Measurements from ENCODE around the gene NEMP2. TPM values are rescaled to one million over a fixed set of nuclear protein-coding genes. Genes with fewer than 3 reads are reported as not detected.
"Not testable (repeated sequence)": the region's sequence is repeated elsewhere in the genome, so short reads cannot be mapped to it uniquely, and the experiment has no call there.

The NEMP2 gene
- total RNA-seq, 2 experiments from 2014 or later: 17.2 to 19.5 TPM

DNA sequence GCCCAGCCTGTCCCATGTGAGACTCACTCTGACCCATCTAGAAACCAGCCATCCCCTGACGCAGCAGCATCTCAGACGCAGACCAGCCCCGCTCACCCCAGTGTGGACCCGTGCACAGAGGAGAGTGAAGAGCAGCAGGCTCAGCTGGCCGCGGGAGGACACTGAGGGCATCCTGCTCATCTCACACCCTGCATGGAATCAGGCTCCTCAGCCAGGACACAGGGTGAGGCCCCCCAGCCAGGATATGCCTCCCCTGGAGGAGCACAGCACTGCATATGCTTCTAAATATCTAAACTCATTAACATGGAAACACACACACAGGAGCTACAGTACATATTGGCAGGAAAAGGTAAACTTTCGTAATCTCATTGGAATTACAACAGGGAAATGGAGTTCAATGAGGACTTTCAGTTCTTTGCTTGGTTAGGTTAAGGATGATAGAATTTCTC, 34.4 kb downstream of the NEMP2 start:
- peaks cover 50% of the 10 kb centered on the region for H3K36me3 Mint-ChIP-seq (ENCODE audit: low read depth)
- peaks cover 3% of the 10 kb centered on the region for H3K9me3 Mint-ChIP-seq
- no peaks in the 10 kb centered on the region for H3K27me3 Mint-ChIP-seq
- DNase-seq (no peak), ATAC-seq (no peak)
- POLR2A ChIA-PET: no interaction called here
- H3K4me1 Mint-ChIP-seq (ENCODE audit: low read depth): peaks cover 11% of the 10 kb centered on the region
- CTCF ChIA-PET: interaction anchor here (1.6 kb wide), 1 partner anchor 179 kb away, joined by 4 read pairs; no protein-coding TSS in a partner anchor
- intact Hi-C loops (cut with micrococcal nuclease): no loop called here
- no peak overlapping the region for H3K4me3 Mint-ChIP-seq
- H3K27ac Mint-ChIP-seq: peak overlapping the region; percentile 41
- TF ChIP-seq, protein P1, sequence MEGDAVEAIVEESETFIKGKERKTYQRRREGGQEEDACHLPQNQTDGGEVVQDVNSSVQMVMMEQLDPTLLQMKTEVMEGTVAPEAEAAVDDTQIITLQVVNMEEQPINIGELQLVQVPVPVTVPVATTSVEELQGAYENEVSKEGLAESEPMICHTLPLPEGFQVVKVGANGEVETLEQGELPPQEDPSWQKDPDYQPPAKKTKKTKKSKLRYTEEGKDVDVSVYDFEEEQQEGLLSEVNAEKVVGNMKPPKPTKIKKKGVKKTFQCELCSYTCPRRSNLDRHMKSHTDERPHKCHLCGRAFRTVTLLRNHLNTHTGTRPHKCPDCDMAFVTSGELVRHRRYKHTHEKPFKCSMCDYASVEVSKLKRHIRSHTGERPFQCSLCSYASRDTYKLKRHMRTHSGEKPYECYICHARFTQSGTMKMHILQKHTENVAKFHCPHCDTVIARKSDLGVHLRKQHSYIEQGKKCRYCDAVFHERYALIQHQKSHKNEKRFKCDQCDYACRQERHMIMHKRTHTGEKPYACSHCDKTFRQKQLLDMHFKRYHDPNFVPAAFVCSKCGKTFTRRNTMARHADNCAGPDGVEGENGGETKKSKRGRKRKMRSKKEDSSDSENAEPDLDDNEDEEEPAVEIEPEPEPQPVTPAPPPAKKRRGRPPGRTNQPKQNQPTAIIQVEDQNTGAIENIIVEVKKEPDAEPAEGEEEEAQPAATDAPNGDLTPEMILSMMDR (IDR thresholded peaks at IDR 0.05): no peak

DNA sequence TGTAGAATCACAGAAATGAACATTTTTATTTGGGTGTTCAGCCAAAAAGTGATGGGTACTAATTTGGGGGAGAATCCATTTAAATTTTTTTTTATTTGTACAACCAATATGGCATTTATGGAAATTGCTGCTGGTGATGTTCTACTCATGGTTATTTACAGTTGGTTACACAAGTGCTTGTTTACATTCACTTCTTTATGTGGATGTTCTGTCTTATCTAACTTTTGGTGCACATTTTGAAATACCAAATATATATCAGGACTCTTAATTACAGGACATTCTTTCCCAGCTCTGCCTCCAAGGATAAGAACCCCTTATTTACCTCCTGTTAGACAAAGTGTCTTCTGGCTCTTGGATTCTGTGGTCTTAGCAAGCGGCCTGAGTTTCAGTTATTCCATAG, 35.2 kb downstream of the NEMP2 start:
- DNase-seq (no peak), ATAC-seq (no peak)
- peaks cover 16% of the 10 kb centered on the region for H3K4me1 Mint-ChIP-seq (ENCODE audit: low read depth)
- H3K9me3 Mint-ChIP-seq: peaks cover 6% of the 10 kb centered on the region
- TF ChIP-seq, protein P1 (IDR thresholded peaks at IDR 0.05): no peak
- H3K4me3 Mint-ChIP-seq: no peak overlapping the region
- intact Hi-C loops (cut with micrococcal nuclease): no loop called here
- ChIA-PET POLR2A (no interaction called here), CTCF (no interaction called here)
- H3K27me3 Mint-ChIP-seq: no peaks in the 10 kb centered on the region
- H3K36me3 Mint-ChIP-seq (ENCODE audit: low read depth): peaks cover 56% of the 10 kb centered on the region
- H3K27ac Mint-ChIP-seq: no peak overlapping the region

DNA sequence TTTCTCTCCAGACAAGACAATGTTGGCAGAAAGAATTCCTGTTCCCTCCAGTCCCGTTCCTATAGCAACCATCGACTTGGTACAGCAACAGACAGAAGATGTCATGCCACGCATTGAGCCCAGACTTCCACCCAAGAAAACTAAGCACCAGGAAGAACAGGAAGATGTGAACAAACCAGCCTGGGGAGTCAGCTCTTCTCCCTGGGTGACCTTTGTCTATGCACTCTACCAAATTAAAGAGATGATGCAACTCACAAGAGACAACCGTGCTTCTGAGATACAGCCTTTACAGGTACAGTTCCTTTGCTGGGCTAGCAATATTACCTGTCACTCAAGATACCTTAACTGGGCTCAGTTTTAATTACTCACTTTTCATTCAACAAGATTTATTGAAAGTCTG, 37.1 kb downstream of the NEMP2 start:
- no peaks in the 10 kb centered on the region for H3K27me3 Mint-ChIP-seq
- ChIA-PET CTCF (no interaction called here), POLR2A (no interaction called here)
- peaks cover 65% of the 10 kb centered on the region for H3K36me3 Mint-ChIP-seq (ENCODE audit: low read depth)
- no peak overlapping the region for H3K4me3 Mint-ChIP-seq
- TF ChIP-seq, protein P1 (IDR thresholded peaks at IDR 0.05): no peak
- H3K4me1 Mint-ChIP-seq (ENCODE audit: low read depth): peaks cover 29% of the 10 kb centered on the region
- H3K9me3 Mint-ChIP-seq: peaks cover 16% of the 10 kb centered on the region
- intact Hi-C loops (cut with micrococcal nuclease): no loop called here
- no peak for DNase-seq
- H3K27ac Mint-ChIP-seq: peak overlapping the region; percentile 64
- ATAC-seq: no peak

DNA sequence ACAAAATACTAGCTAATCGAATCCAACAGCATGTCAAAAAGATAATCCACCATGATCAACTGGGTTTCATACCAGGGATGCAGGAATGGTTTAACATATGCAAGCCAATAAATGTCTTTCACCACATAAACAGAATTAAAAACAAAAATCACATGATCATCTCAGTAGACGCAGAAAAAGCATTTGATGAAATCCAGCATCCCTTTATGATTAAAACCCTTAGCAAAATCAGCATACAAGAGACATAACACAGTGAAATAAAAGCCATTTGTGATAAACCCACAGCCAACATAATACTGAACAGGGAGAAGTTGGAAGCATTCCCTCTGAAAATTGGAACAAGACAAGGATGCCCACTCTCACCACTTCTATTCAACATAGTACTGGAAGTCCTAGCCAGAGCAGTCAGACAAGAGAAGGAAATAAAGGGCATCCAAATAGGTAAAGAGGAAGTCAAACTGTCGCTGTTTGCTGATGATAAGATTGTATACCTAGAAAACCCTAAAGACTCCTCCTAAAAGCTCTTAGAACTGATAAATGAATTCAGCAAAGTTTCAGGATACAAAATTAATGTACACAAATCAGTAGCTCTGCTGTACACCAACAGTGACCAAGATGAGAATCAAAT, 39.8 kb downstream of the NEMP2 start:
- peaks cover 21% of the 10 kb centered on the region for H3K4me1 Mint-ChIP-seq (ENCODE audit: low read depth)
- DNase-seq; H3K27me3 Mint-ChIP-seq; POLR2A ChIA-PET; intact Hi-C loops (cut with micrococcal nuclease); H3K4me3 Mint-ChIP-seq; ATAC-seq; CTCF ChIA-PET: not testable (repeated sequence)
- H3K36me3 Mint-ChIP-seq (ENCODE audit: low read depth): peaks cover 77% of the 10 kb centered on the region
- H3K9me3 Mint-ChIP-seq: peaks cover 26% of the 10 kb centered on the region
- peak overlapping the region; percentile 53 for H3K27ac Mint-ChIP-seq

DNA sequence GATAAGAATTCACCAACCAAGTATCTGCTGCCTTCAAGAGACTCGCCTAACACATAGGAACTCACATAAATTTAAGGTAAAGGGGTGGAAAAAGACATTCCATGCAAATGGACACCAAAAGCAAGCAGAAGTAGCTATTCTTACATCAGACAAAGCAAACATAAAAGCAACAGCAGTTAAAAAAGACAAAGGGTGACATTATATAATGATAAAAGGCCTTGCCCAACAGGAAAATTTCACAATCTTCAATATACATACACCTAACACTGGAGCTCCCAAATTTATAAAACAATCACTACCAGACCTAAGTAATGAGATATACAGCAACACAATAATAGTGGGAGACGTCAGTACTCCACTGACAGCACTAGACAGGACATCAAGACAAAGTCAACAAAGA, 41.4 kb downstream of the NEMP2 start:
- TF ChIP-seq, protein P1 (IDR thresholded peaks at IDR 0.05): no peak
- Mint-ChIP-seq H3K9me3 (peaks cover 26% of the 10 kb centered on the region), H3K4me3 (no peak overlapping the region), H3K4me1 (ENCODE audit: low read depth) (peaks cover 29% of the 10 kb centered on the region), H3K27me3 (no peaks in the 10 kb centered on the region), H3K36me3 (ENCODE audit: low read depth) (peaks cover 84% of the 10 kb centered on the region), H3K27ac (no peak overlapping the region)
- intact Hi-C loops (cut with micrococcal nuclease): no loop called here
- ATAC-seq (no peak), DNase-seq (no peak)
- CTCF ChIA-PET: no interaction called here
- POLR2A ChIA-PET: no interaction called here

Data from activated CD8-positive, alpha-beta T cell treated with anti-CD3 and anti-CD28 coated beads for 36 hours (primary cell).